Stomach (tissue), 4 donors: ENCODE measurements around the gene TMOD3.

Source experiments
- CTCF ChIP-seq, 7 experiments: fragments of 450-650 bp in 4 of 7; fragments of 200-600 bp in 3 of 7; sonication (generic) in 3 of 7; IDR thresholded peaks; one replicate each; pipeline ENCODE4 v1.5.1; 2016 to 2019; ENCODE audit warnings: antibody characterized with exemption in 7 of 7, control low read depth in 2 of 7, mild to moderate bottlenecking in 1 of 7
- EP300 ChIP-seq: sonication (generic); formaldehyde crosslinking; IDR thresholded peaks from one replicate; pipeline ENCODE4 v1.6.1; 2017; ENCODE audit warnings: antibody characterized with exemption
- POLR2A ChIP-seq, 4 donors: fragments of 450-650 bp; IDR thresholded peaks; one replicate each; pipeline ENCODE4 v1.6.1; 2016; ENCODE audit warnings: antibody characterized with exemption in 4 of 4, control low read depth in 2 of 4, mild to moderate bottlenecking in 1 of 4, moderate library complexity in 1 of 4
- POLR2AphosphoS5 ChIP-seq, 3 donors: sonication (generic); formaldehyde crosslinking; IDR thresholded peaks; one replicate each; pipeline ENCODE4 v1.6.1; 2016; ENCODE audit warnings: antibody characterized with exemption in 3 of 3

GRCh38 chr15:51837792-51838251 is 8.4 kb downstream of the TMOD3 start:
- TF ChIP-seq CTCF (IDR thresholded peaks at IDR 0.05) (no peak), POLR2AphosphoS5 (IDR thresholded peaks at IDR 0.05) (no peak), POLR2A (IDR thresholded peaks at IDR 0.05) (no peak), EP300 (no peak)
